K562 (cell line): ENCODE results near the gene BCAS4. TPM values are rescaled to one million over a fixed set of nuclear protein-coding genes. Genes with fewer than 3 reads are reported as not detected.
A peak's percentile ranks its signal among the peaks of the same experiment; 100 is the strongest.

Experiments used
- ATAC-seq: fragments of 200-7000 bp; cut with Tn5 transposase; 3 replicates; pipeline ENCODE4 v1.9.1; 2020; ENCODE audit warnings: moderate library complexity
- BruUV-seq: library from RNA; stranded (reverse); fragments of 400-500 nt; replicated peaks from 2 replicates; lab custom pipeline; 2021; lab: Mats Ljungman, UMichigan
- CTCF ChIA-PET: fragments of 300-600 bp; formaldehyde crosslinking; extraction: SDS; loops from one replicate; lab custom pipeline; 2021; ENCODE audit warnings: low intra/inter-chr PET ratio; lab: Yijun Ruan, JAX
- POLR2A ChIA-PET: fragments of 300-600, 350-650 bp; sonication (Branson Sonifier 250); formaldehyde crosslinking; extraction: SDS; loops from one replicate; lab custom pipeline; 2021; ENCODE audit warnings: antibody characterized with exemption, inconsistent platforms; lab: Yijun Ruan, JAX
- DNase-seq, 4 experiments: peaks; one replicate each; pipeline versions ENCODE4 v3.0.0 to v3.0.0-alpha.2; 2011 to 2018; ENCODE audit warnings: low spot score in 3 of 4, mixed read lengths in 3 of 4; ENCODE audit errors: extremely low read depth in 1 of 4
- FAIRE-seq: peaks from 2 replicates; lab custom pipeline; 2011; peaks lifted over from hg19 to GRCh38; lab: Jason Lieb, UNC
- H2AFZ ChIP-seq: 2 replicates; pipeline ENCODE4 v1.6.0; 2011; ENCODE audit warnings: low read depth, low read length, control low read depth, inconsistent platforms
- H3K27ac ChIP-seq: fragments of 200-600 bp; 3 replicates; pipeline ENCODE4 v1.8.0; 2011; ENCODE audit warnings: low read depth, mild to moderate bottlenecking, control low read depth, inconsistent platforms, low read length, moderate library complexity, mixed read lengths; ENCODE audit errors: extremely low read depth
- H3K27me3 ChIP-seq, 2 experiments: fragments of 300-600 bp in 1 of 2; 2 replicates in 1 of 2; 3 replicates in 1 of 2; pipeline versions ENCODE4 v1.6.0 to v1.8.0; 2011; ENCODE audit warnings: inconsistent platforms in 2 of 2, low read length in 2 of 2, mild to moderate bottlenecking in 1 of 2, mixed read lengths in 1 of 2, moderate library complexity in 1 of 2; ENCODE audit not compliant: control insufficient read depth in 2 of 2, insufficient read depth in 2 of 2
- H3K36me3 ChIP-seq: fragments of 300-600 bp; 3 replicates; pipeline ENCODE4 v1.8.0; 2011; ENCODE audit warnings: mild to moderate bottlenecking, low read length, inconsistent platforms; ENCODE audit not compliant: control insufficient read depth, insufficient read depth
- H3K4me1 ChIP-seq, 2 experiments: fragments of 200-600 bp in 1 of 2; replicated peaks in 1 of 2; 2 replicates in 1 of 2; 3 replicates in 1 of 2; pipeline versions ENCODE4 v1.5.1 to v1.8.0; 2011; ENCODE audit warnings: inconsistent platforms in 2 of 2, low read length in 2 of 2, mild to moderate bottlenecking in 1 of 2, mixed read lengths in 1 of 2, moderate library complexity in 1 of 2; ENCODE audit not compliant: control insufficient read depth in 2 of 2, insufficient read depth in 2 of 2
- H3K4me2 ChIP-seq: 2 replicates; pipeline ENCODE4 v1.6.1; 2011; ENCODE audit warnings: low read length, control low read depth, inconsistent platforms, mixed read lengths; ENCODE audit not compliant: insufficient read depth
- H3K4me3 ChIP-seq: fragments of 200-600 bp; sonication (generic), shearing (Covaris generic); 2 replicates; pipeline ENCODE4 v1.5.1; 2016; ENCODE audit warnings: control low read depth, inconsistent platforms
- H3K79me2 ChIP-seq: fragments of 200-600 bp; 3 replicates; pipeline ENCODE4 v1.8.0; 2011; ENCODE audit warnings: low read length, inconsistent platforms; ENCODE audit not compliant: control insufficient read depth, insufficient read depth
- H3K9ac ChIP-seq, 2 experiments: 2 replicates each; pipeline versions ENCODE4 v1.6.0 to v1.6.1; 2011; ENCODE audit warnings: low read depth in 2 of 2, low read length in 2 of 2, control low read depth in 1 of 2, inconsistent platforms in 1 of 2, mild to moderate bottlenecking in 1 of 2, mixed read lengths in 1 of 2; ENCODE audit not compliant: insufficient read depth in 1 of 2
- H3K9me1 ChIP-seq: one replicate; pipeline ENCODE4 v1.6.0; 2011; ENCODE audit warnings: inconsistent platforms, mild to moderate bottlenecking, low read length, moderate library complexity; ENCODE audit not compliant: control insufficient read depth, insufficient read depth
- H3K9me3 ChIP-seq: replicated peaks from 2 replicates; pipeline ENCODE4 v1.5.1; 2011; ENCODE audit warnings: low read depth, low read length, inconsistent platforms; ENCODE audit not compliant: control insufficient read depth, insufficient read depth
- H4K20me1 ChIP-seq: replicated peaks from 2 replicates; pipeline ENCODE4 v1.6.1; 2011; ENCODE audit warnings: low read length, inconsistent platforms, mixed read lengths; ENCODE audit not compliant: control insufficient read depth, insufficient read depth
- BRCA1 ChIP-seq, 2 experiments: fragments of 450-650 bp in 1 of 2; sonication (generic) in 1 of 2; formaldehyde crosslinking in 1 of 2; IDR thresholded peaks; 2 replicates each; pipeline versions ENCODE4 v1.5.0 to v1.6.1; 2017 to 2020; ENCODE audit warnings: mild to moderate bottlenecking in 1 of 2, missing genetic modification reagents in 1 of 2
- CHD1 ChIP-seq: fragments of 200-600 bp; sonication (generic); IDR thresholded peaks from one replicate; pipeline ENCODE4 v1.6.1; 2012; ENCODE audit warnings: mild to moderate bottlenecking, moderate library complexity, low read length, inconsistent platforms
- FOXA1 ChIP-seq: fragments of 450-650 bp; IDR thresholded peaks from 2 replicates; pipeline ENCODE4 v1.6.1; 2016; ENCODE audit warnings: mild to moderate bottlenecking, borderline replicate concordance
- GTF2F1 ChIP-seq: IDR thresholded peaks from 2 replicates; pipeline ENCODE4 v1.6.1; 2011; ENCODE audit warnings: low read depth, low read length, improper control_type of control experiment
- HOMEZ ChIP-seq: fragments of 250-450 bp; sonication (Bioruptor Pico); IDR thresholded peaks from 2 replicates; pipeline ENCODE4 v1.4.0; 2020; ENCODE audit warnings: mild to moderate bottlenecking, moderate library complexity
- ILK ChIP-seq: fragments of 450-650 bp; IDR thresholded peaks from 2 replicates; pipeline ENCODE4 v1.6.1; 2016; ENCODE audit warnings: missing genetic modification characterization, low read depth, mild to moderate bottlenecking, missing compliant biosample characterization, moderate library complexity, borderline replicate concordance
- MEF2D ChIP-seq: conservative IDR thresholded peaks from 2 replicates; pipeline ENCODE4 v1.6.1; 2016; ENCODE audit warnings: low read depth, missing genetic modification characterization, missing compliant biosample characterization
- NR4A1 ChIP-seq, 2 experiments: fragments of 250-450 bp in 1 of 2; fragments of 450-650 bp in 1 of 2; sonication (Bioruptor Pico) in 1 of 2; IDR thresholded peaks; 2 replicates each; pipeline versions ENCODE4 v1.4.0 to v1.6.1; 2016 to 2020; ENCODE audit warnings: mild to moderate bottlenecking in 2 of 2, missing compliant biosample characterization in 1 of 2, missing genetic modification characterization in 1 of 2, moderate library complexity in 1 of 2
- POU5F1 ChIP-seq: fragments of 150-350 bp; IDR thresholded peaks from 2 replicates; pipeline ENCODE4 v1.6.1; 2014; ENCODE audit warnings: borderline replicate concordance, low read length, low read depth, mild to moderate bottlenecking; ENCODE audit not compliant: partially characterized antibody
- ZNF274 ChIP-seq: IDR thresholded peaks from 2 replicates; pipeline ENCODE4 v1.6.1; 2011; ENCODE audit warnings: low read depth, mild to moderate bottlenecking, low read length, moderate library complexity, borderline replicate concordance
- ZNF609 ChIP-seq: sonication (generic); formaldehyde crosslinking; IDR thresholded peaks from 2 replicates; pipeline ENCODE4 v1.8.1; 2023; ENCODE audit warnings: missing genetic modification reagents, mild to moderate bottlenecking, borderline replicate concordance
- ZNF668 ChIP-seq: fragments of 250-450 bp; sonication (Bioruptor Pico); IDR thresholded peaks from 2 replicates; pipeline ENCODE4 v1.8.0; 2022; ENCODE audit warnings: mild to moderate bottlenecking, inconsistent platforms
- ZNF830 ChIP-seq: fragments of 250-450 bp; sonication (Bioruptor Pico); IDR thresholded peaks from 2 replicates; pipeline ENCODE4 v1.5.0; 2021; ENCODE audit warnings: mild to moderate bottlenecking
- ZSCAN29 ChIP-seq: fragments of 450-650 bp; IDR thresholded peaks from 2 replicates; pipeline ENCODE4 v1.6.1; 2017
- WGBS: fragments of 100-300 bp; shearing (Covaris generic); methylation state at CpG from one replicate; pipeline ENCODE4 v1.1.6; 2016; ENCODE audit warnings: low coverage, mixed read lengths; ENCODE audit not compliant: insufficient coverage; ENCODE audit errors: missing lambda C conversion rate; 5-methylcytosine and 5-hydroxymethylcytosine counted together
- in situ Hi-C: fragments of 300-500 bp; cut with MboI; formaldehyde crosslinking; loops from 4 replicates; pipeline ENCODE4 v1.15.0; 2018; ENCODE audit warnings: inconsistent platforms, mixed read lengths
- intact Hi-C: fragments of 100-400 bp; cut with micrococcal nuclease; formaldehyde crosslinking; loops from 2 replicates; pipeline ENCODE4 v1.14.2; 2022
- polyA plus RNA-seq, 8 experiments: library from polyadenylated mRNA; depleted of rRNA in 4 of 8; stranded (reverse) in 5 of 8; unstranded in 3 of 8; fragments of >200 nt; fragmentation: Nextera tagmentation in 2 of 8; fragmentation: Illumina TruSeq in 1 of 8; extraction: Ambion mirVana in 2 of 8; extraction: Trizol in 1 of 8; gene quantifications; 2 replicates each; pipeline versions ENCODE4 v1.2.1 to v1.2.3, GENCODE V29; 2011 to 2014; ENCODE audit warnings: inconsistent platforms in 1 of 8, missing spikeins in 1 of 8
- total RNA-seq, 7 experiments: library from RNA; depleted of rRNA in 6 of 7; stranded (reverse); fragments of >200 nt in 6 of 7; fragmentation: Illumina TruSeq in 2 of 7; extraction: Trizol in 2 of 7; gene quantifications; 2 replicates each; pipeline versions ENCODE4 v1.2.1 to v1.2.3, GENCODE V29; 2011 to 2021; ENCODE audit warnings: low replicate concordance in 1 of 7

BCAS4 gene
- total and polyA plus RNA-seq, 9 of the 15 experiments (the other 6 are each of a cell fraction or from before 2014, with no cell fraction given): 0.15 to 2.3 (median 0.47) TPM

GRCh38 chr20:50870561-50871161 is 75.8 kb downstream of the BCAS4 start:
- Histone ChIP-seq H3K9me3 (no peaks in the 10 kb centered on the region), H3K9me1 (no peaks in the 10 kb centered on the region), H3K4me2 (no peak overlapping the region), H3K36me3 (no peaks in the 10 kb centered on the region), H3K79me2 (no peaks in the 10 kb centered on the region), H3K27me3 (no peaks in the 10 kb centered on the region; a peak in 1 of 5 replicates), H3K9ac (peak overlapping the region in 1 of 2 experiments; percentile 65; a peak in 2 of 4 replicates), H3K4me1 (peaks cover 0 to 17% of the 10 kb centered on the region in 2 experiments; a peak in 2 of 5 replicates), H2AFZ (no peak overlapping the region), H3K27ac (no peak overlapping the region), H3K4me3 (no peak overlapping the region), H4K20me1 (0 out of 2 replicates have a peak, but pooled peaks cover 4% of the 10 kb centered on the region)
- BruUV-seq: no TSS peak
- WGBS: 39% methylated on average over 17 of the region's 19 CpGs
- DNase-seq (no peak), FAIRE-seq (no peak), ATAC-seq (no peak)
- in situ Hi-C loops: no loop called here
- POLR2A ChIA-PET: interaction anchor here (0.7 to 1.3 kb wide), 2 partner anchors 9 to 10 kb away, joined by 3 to 4 read pairs; no protein-coding TSS in a partner anchor
- intact Hi-C loops: no loop called here
- CTCF ChIA-PET: no interaction called here
- TF ChIP-seq ZNF668 (CRISPR knock-in tag) (no peak), ZNF830 (CRISPR knock-in tag) (no peak), GTF2F1 (no peak), POU5F1 (no peak), ZNF609 (CRISPR knock-in tag) (no peak), MEF2D (no peak), FOXA1 (no peak), ILK (tag) (no peak), ZSCAN29 (no peak), BRCA1 (IDR thresholded peaks at IDR 0.05) (no peak), BRCA1 (CRISPR knock-in tag; IDR thresholded peaks at IDR 0.05) (no peak), HOMEZ (no peak), ZNF274 (no peak), NR4A1 (CRISPR knock-in tag; IDR thresholded peaks at IDR 0.05) (no peak), NR4A1 (tag; IDR thresholded peaks at IDR 0.05) (no peak), CHD1 (no peak)
